Heart left ventricle (tissue), 16 donors: ENCODE results near the gene LYRM2. TPM values are rescaled to one million over a fixed set of nuclear protein-coding genes. Genes with fewer than 3 reads are reported as not detected.

Source experiments
- ATAC-seq, 4 donors: fragments of 200-7000 bp; cut with Tn5 transposase; one replicate each; pipeline ENCODE4 v1.9.1; 2020 to 2022; ENCODE audit warnings: moderate library complexity in 4 of 4, mild to moderate bottlenecking in 3 of 4, moderate number of reproducible peaks in 1 of 4
- DNase-seq, 5 donors: peaks; one replicate each; pipeline ENCODE4 v3.0.0-alpha.2; 2020
- H3K27ac ChIP-seq, 12 donors: fragments of 200-600 bp; sonication (generic) in 4 of 12; one replicate each; pipeline versions ENCODE4 v1.5.0 to v1.8.0; 2016 to 2022; ENCODE audit warnings: mild to moderate bottlenecking in 2 of 12
- H3K27me3 ChIP-seq, 9 donors: fragments of 200-600 bp; sonication (generic) in 2 of 9; one replicate each; pipeline versions ENCODE4 v1.5.1 to v1.8.0; 2016 to 2022; ENCODE audit warnings: mild to moderate bottlenecking in 3 of 9
- H3K36me3 ChIP-seq, 9 donors: fragments of 200-600 bp; sonication (generic) in 2 of 9; one replicate each; pipeline versions ENCODE4 v1.5.0 to v1.8.0; 2018 to 2022; ENCODE audit warnings: mild to moderate bottlenecking in 2 of 9
- H3K4me1 ChIP-seq, 12 donors: fragments of 200-600 bp; sonication (generic) in 4 of 12; one replicate each; pipeline versions ENCODE4 v1.5.0 to v1.8.0; 2016 to 2022; ENCODE audit warnings: mild to moderate bottlenecking in 3 of 12
- H3K4me3 ChIP-seq, 12 donors: fragments of 200-600 bp; sonication (generic) in 4 of 12; one replicate each; pipeline versions ENCODE4 v1.5.0 to v1.8.0; 2017 to 2022; ENCODE audit warnings: mild to moderate bottlenecking in 9 of 12, moderate library complexity in 4 of 12
- H3K9me3 ChIP-seq, 12 donors: fragments of 200-600 bp; sonication (generic) in 4 of 12; one replicate each; pipeline versions ENCODE4 v1.5.0 to v1.8.0; 2016 to 2022; ENCODE audit warnings: mild to moderate bottlenecking in 1 of 12
- POLR2A ChIP-seq, 2 donors: fragments of 450-650 bp; IDR thresholded peaks; one replicate each; pipeline ENCODE4 v1.6.1; 2017; ENCODE audit warnings: antibody characterized with exemption in 2 of 2, mild to moderate bottlenecking in 2 of 2, moderate library complexity in 2 of 2
- WGBS, 4 donors: extraction: QIAGEN DNeasy Blood & Tissue Kit in 2 of 4; methylation state at CpG; one replicate each; pipeline versions ENCODE4 v1.1.5 to v1.1.7; 2013 to 2018; 5-methylcytosine and 5-hydroxymethylcytosine counted together
- intact Hi-C, 10 donors: fragments of 100-400 bp; cut with DNase I; formaldehyde crosslinking; loops; one replicate each; pipeline versions ENCODE4 v1.11.1 to v1.14.2; 2022
- polyA plus RNA-seq, 2 donors: library from polyadenylated mRNA; stranded (reverse); fragments of 200-250 nt; gene quantifications; one replicate each; pipeline ENCODE4 v1.2.3, GENCODE V29; 2013
- total RNA-seq, 9 donors: library from RNA; depleted of rRNA in 2 of 9; stranded (reverse); fragments of >200 nt in 2 of 9; fragmentation: NEBNext Ultra II Directional in 3 of 9; extraction: Animal tissue kit (Norgen Biotek cat#: 25700) in 3 of 9; gene quantifications; one replicate each; pipeline versions ENCODE4 v1.1.0 to v1.2.4, GENCODE V29; 2016 to 2023
- TF ChIP-seq, protein P1 (sequence below), 12 donors: fragments of 200-600 bp; sonication (generic) in 4 of 12; IDR thresholded peaks; one replicate each; pipeline versions ENCODE4 v1.5.0 to v1.8.0; 2018 to 2022; ENCODE audit warnings: antibody characterized with exemption in 12 of 12, mild to moderate bottlenecking in 5 of 12
- donor health status: ischemic (EF 13 %, LVEDD 7.1; RV severe dilation, severe dysfunction).
- donor health status: healthy with polysubstance abuse.
- donor health status: DM: no; HTN: yes; CAD: no.
- donor health status: DM: no; HTN: no; CAD: no.
- donor health status: ischemic (EF 25% LVEDD 6.9; RV normal size, moderate dysfunction).
- donor health status: ischemic (EF 25% LVEDD 5.7; RV mildly dilated, moderate dysfunction).
- donor health status: healthy.
- donor health status: DM: yes; HTN: yes; CAD: no.
- donor health status: ischemic (EF 35%, LVEDD 5.7; RV mildly dilated, moderate dysfunction).
- donor health status: nonischemic (EF 11% LVEDD 7.7; RV severe dilation, severe dysfunction).
- donor health status: DM: yes; HTN: yes; CAD: no.
- donor health status: PGD.
- donor health status: ischemic (EF 29% LVEDD 5.4; RV normal size, mild dysfunction).
- donor health status: nonischemic (EF 23%, LVEDD 6.1; RV moderate dilation, normal function).

LYRM2 gene
- total and polyA plus RNA-seq, 11 donors, result 15.2 to 50.0 (median 43.8) TPM

DNA sequence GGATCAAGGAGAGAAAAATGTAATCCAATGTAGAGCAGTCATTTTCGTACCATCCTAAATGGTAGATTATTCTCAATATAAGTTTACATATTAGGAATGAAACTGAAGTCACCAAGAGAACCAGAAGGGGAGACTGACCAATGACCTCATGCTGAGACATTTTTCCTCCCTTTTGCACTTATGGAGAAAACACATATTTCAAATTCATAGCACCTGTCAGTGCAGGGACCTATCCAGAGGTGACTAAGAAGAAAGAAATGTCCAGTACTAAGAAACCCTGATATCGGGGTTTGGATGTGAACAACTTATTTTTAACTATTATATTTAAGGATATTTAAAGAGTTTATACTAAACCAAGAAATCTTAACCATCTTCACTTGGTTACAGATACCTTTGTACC, 16.6 kb upstream of the LYRM2 start:
- H3K9me3 ChIP-seq, result no peaks in the 10 kb centered on the region
- no peak for DNase-seq
- no peak overlapping the region for H3K4me3 ChIP-seq
- peaks cover 0 to 100% (median 96%) of the 10 kb centered on the region in 9 donors for H3K36me3 ChIP-seq
- intact Hi-C loops, result loop anchor here in 1 of 10 donors (10.0 kb wide), 1 partner anchor 690 kb away; no protein-coding TSS in a partner anchor
- H3K27me3 ChIP-seq, result no peaks in the 10 kb centered on the region
- no peak for ATAC-seq
- TF ChIP-seq, protein P1, sequence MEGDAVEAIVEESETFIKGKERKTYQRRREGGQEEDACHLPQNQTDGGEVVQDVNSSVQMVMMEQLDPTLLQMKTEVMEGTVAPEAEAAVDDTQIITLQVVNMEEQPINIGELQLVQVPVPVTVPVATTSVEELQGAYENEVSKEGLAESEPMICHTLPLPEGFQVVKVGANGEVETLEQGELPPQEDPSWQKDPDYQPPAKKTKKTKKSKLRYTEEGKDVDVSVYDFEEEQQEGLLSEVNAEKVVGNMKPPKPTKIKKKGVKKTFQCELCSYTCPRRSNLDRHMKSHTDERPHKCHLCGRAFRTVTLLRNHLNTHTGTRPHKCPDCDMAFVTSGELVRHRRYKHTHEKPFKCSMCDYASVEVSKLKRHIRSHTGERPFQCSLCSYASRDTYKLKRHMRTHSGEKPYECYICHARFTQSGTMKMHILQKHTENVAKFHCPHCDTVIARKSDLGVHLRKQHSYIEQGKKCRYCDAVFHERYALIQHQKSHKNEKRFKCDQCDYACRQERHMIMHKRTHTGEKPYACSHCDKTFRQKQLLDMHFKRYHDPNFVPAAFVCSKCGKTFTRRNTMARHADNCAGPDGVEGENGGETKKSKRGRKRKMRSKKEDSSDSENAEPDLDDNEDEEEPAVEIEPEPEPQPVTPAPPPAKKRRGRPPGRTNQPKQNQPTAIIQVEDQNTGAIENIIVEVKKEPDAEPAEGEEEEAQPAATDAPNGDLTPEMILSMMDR (IDR thresholded peaks at IDR 0.05), result no peak
- no peak for TF ChIP-seq POLR2A (IDR thresholded peaks at IDR 0.05)
- H3K4me1 ChIP-seq, result no peaks in the 10 kb centered on the region
- 92 to 96% (median 93%) methylated on average over 2 of the region's 2 CpGs for WGBS, 4 donors
- no peak overlapping the region for H3K27ac ChIP-seq

DNA sequence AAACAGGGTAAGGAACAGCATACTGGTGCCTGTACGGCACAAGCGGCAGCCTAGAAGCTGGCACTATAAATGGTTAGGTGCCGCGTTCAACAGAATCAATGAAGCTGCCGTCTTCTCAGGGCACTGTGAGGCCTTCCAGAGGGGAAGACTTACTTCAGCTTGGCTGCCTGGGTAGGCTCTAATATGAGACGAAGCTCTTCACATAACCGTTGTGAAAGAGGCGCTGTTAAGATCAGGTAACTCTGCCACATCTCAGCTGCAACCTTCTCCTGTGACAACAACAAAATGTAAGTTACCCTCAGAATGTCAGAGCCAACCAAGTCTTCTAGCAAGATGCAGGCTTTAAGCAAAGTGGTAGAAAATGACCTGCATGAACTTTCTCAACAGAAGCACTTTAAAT, 12.0 kb upstream of the LYRM2 start:
- 88 to 97% (median 90%) methylated on average over 8 of the region's 8 CpGs for WGBS, 4 donors
- peaks cover 0 to 100% (median 95%) of the 10 kb centered on the region in 9 donors for H3K36me3 ChIP-seq
- H3K27ac ChIP-seq, result no peak overlapping the region
- DNase-seq (no peak), ATAC-seq (no peak)
- intact Hi-C loops, result loop anchor here in 1 of 10 donors (10.0 kb wide), 1 partner anchor 694 kb away; no protein-coding TSS in a partner anchor
- H3K9me3 ChIP-seq, result no peaks in the 10 kb centered on the region
- no peaks in the 10 kb centered on the region for H3K27me3 ChIP-seq
- H3K4me1 ChIP-seq, result no peaks in the 10 kb centered on the region
- H3K4me3 ChIP-seq, result no peak overlapping the region
- TF ChIP-seq, protein P1 (IDR thresholded peaks at IDR 0.05), result no peak
- no peak for TF ChIP-seq POLR2A (IDR thresholded peaks at IDR 0.05)

DNA sequence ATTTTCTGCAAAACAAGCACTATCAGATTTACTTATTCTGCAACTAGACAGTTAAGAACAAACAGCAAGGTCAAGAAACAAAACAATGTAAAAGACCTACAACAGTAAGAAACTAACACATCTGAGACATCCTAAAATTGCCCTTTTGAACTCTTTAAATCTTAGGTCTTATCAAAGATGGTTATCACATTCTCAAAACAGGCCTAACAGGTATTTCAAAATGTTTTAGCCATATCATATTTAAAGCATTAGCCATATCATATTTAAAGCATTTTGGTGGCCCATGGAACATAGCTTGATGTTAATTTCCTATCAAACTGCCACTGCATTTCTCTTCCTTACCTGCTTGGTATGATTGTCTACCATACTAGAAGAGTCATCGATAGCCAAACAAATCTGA, 11.1 kb upstream of the LYRM2 start:
- H3K9me3 ChIP-seq, result no peaks in the 10 kb centered on the region
- no peak for TF ChIP-seq POLR2A (IDR thresholded peaks at IDR 0.05)
- TF ChIP-seq, protein P1 (IDR thresholded peaks at IDR 0.05), result no peak
- DNase-seq (no peak), ATAC-seq (no peak)
- H3K27me3 ChIP-seq, result no peaks in the 10 kb centered on the region
- WGBS, 4 donors, result 94 to 99% (median 97%) methylated on average over 1 of the region's 1 CpG
- no peak overlapping the region for H3K27ac ChIP-seq
- H3K4me1 ChIP-seq, result no peaks in the 10 kb centered on the region
- no peak overlapping the region for H3K4me3 ChIP-seq
- H3K36me3 ChIP-seq, result peaks cover 0 to 100% (median 95%) of the 10 kb centered on the region in 9 donors
- intact Hi-C loops, result loop anchor here in 1 of 10 donors (10.0 kb wide), 1 partner anchor 695 kb away; no protein-coding TSS in a partner anchor

DNA sequence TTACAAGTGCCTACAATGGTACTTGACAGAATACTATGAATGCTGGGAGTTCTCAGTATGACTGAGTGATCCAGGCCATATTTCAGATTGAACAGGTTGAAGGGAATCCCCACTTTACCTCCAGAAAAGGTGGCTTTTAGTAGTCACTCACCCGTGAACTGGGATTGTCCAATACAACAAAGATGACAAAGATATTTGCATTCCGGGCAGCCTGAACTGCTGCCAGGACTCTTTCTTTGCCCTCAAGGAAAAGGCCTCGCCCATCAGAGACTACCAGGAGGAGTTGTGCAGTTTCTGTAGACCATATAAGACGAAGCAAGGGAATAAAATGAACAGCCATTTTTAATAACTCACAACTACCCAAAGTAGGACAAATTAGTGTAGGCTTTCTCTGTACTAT, 6.3 kb upstream of the LYRM2 start:
- Histone ChIP-seq H3K4me3 (no peak overlapping the region), H3K9me3 (no peaks in the 10 kb centered on the region), H3K27ac (no peak overlapping the region), H3K4me1 (peaks cover 0 to 8% (median 0%) of the 10 kb centered on the region in 12 donors), H3K27me3 (no peaks in the 10 kb centered on the region), H3K36me3 (peaks cover 0 to 78% (median 66%) of the 10 kb centered on the region in 9 donors)
- WGBS, 4 donors, result 86 to 96% (median 91%) methylated on average over 4 of the region's 4 CpGs
- TF ChIP-seq, protein P1 (IDR thresholded peaks at IDR 0.05), result no peak
- TF ChIP-seq POLR2A (IDR thresholded peaks at IDR 0.05), result no peak
- ATAC-seq, result no peak
- DNase-seq, result no peak
- intact Hi-C loops, result no loop called here
